Activated T-cell treated with anti-CD3 and anti-CD28 coated beads for 48 hours (primary cell): Measurements from ENCODE around the gene SLC24A4.

Experiments
- DNase-seq: peaks from one replicate; pipeline ENCODE4 v3.0.0-alpha.2; 2020; ENCODE audit warnings: low read depth

Gene SLC24A4, protein sequence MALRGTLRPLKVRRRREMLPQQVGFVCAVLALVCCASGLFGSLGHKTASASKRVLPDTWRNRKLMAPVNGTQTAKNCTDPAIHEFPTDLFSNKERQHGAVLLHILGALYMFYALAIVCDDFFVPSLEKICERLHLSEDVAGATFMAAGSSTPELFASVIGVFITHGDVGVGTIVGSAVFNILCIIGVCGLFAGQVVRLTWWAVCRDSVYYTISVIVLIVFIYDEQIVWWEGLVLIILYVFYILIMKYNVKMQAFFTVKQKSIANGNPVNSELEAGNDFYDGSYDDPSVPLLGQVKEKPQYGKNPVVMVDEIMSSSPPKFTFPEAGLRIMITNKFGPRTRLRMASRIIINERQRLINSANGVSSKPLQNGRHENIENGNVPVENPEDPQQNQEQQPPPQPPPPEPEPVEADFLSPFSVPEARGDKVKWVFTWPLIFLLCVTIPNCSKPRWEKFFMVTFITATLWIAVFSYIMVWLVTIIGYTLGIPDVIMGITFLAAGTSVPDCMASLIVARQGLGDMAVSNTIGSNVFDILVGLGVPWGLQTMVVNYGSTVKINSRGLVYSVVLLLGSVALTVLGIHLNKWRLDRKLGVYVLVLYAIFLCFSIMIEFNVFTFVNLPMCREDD

DNA sequence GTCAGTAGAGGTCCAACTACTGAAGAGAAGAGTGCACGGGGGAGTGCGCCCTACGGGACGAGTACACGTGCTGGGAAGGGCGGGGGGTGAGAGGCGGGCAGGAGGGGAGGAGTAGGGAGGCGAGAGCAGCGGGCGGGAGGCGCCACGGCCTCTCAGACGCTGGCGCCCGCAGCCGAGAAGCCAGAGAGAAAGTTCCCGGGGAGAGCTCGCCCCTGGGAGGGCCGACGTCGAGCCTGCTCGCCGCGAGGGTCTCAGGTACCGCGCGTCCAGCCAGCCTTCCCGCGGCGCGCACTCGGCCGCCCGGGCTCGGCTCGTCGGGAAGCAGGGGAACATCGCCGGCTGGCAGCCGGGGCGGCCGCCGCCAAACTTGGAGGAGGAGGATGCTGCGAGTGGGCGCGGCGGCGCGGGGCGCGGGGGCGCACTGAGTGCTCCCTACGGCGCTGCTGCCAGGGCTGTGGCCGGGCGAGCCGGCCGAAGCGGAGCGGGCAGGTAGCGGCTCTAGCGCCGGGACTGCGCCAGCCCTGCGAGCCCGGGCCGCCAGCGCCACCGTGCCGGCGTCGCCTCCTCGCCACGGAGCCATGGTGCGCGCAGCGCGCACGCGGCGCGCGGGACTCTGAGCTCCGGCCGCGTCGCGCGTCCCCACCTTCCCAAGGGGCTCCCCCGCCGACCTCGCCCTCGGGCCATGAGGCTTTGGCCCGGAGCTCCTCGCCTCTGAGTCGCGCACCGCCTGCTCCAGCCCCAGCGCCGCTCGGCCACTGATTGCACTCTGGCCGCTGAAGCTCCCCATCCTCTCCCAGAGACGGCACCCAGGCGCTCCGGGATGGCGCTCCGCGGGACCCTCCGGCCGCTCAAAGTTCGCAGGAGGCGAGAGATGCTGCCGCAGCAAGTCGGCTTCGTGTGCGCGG is at the start of gene SLC24A4:
Gene SLC24A4, plus strand, starts transcription at position 155 of the 905 bp plus-strand sequence. Its CDS starts 666 bp downstream, at position 821.
- DNase-seq: peak; percentile 8

DNA sequence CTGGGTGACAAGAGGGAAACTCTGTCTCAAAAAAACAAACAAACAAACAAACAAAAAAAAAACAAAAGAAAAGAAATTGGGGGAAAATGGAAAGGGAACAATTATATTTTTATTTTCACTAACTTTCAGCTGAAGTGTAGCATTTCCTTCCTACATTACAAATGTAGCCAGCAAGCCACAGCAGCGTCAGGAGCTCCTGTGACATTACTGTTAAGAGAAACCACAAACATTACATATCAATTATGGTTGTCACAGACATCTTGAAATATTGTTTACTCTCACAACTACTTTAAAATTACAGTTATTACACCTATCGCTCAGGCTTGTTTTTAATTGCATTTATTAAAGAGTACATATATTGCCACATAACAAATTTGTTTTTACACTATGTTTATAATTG is 49.8 kb upstream of the SLC24A4 start:
- no peak for DNase-seq

DNA sequence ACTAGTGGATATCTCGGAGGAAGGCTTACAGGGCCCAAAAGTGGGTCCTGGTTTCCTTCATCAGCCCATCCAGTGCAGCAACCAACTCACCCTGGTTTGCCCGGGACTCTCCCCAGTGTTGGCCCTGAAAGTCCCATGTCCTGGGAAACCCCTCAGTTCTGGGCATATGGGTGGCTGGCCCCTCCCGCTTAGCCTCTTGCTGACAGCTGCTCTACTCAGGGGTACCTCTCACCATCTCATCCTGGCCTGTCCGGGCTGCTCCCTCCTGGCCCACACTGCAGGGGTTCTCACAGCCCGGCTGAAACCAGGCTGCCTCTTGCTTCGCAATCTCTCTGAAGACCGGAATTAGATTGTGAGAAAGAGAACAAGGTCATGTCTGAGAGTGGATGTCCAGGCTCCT is 48.9 kb upstream of the SLC24A4 start:
- no peak for DNase-seq

DNA sequence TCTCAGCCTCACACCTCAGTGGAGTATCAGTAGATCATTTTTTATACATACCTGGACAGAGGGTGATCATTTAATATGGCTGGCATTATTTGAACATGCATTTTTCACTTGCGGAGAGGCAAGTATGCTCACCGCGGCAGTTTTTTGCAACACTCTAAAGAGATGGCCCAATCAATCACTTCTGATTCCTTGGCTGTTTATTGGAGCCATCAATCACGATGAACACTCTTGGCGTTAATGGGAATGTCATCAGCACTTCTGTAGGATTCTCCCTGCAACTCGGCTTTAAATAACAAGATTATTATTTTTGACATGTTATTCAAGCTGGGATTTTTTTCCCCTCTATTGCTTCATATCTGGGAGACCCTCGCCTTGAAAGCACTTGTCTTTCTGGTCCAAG is 46.9 kb upstream of the SLC24A4 start:
- no peak for DNase-seq

DNA sequence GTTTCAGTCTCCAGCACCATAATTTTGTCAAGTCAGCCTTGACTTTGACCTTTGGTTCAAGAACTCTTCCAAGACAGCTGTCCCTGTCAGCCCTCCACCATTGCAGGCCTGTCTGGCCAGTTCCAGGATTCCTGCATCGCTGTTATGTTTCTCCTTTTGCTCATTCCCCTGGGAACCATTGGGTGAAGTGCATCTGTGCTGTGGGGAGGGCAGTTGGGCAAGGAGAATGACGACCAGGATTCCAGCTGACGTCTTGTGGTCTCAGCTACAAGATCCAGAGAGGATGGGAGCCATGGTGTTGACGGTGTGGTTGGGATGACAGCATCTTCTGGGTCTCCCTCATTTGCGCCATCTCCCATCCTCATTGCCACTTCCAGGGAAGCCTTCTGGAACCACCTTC is 45.9 kb upstream of the SLC24A4 start:
- no peak for DNase-seq

DNA sequence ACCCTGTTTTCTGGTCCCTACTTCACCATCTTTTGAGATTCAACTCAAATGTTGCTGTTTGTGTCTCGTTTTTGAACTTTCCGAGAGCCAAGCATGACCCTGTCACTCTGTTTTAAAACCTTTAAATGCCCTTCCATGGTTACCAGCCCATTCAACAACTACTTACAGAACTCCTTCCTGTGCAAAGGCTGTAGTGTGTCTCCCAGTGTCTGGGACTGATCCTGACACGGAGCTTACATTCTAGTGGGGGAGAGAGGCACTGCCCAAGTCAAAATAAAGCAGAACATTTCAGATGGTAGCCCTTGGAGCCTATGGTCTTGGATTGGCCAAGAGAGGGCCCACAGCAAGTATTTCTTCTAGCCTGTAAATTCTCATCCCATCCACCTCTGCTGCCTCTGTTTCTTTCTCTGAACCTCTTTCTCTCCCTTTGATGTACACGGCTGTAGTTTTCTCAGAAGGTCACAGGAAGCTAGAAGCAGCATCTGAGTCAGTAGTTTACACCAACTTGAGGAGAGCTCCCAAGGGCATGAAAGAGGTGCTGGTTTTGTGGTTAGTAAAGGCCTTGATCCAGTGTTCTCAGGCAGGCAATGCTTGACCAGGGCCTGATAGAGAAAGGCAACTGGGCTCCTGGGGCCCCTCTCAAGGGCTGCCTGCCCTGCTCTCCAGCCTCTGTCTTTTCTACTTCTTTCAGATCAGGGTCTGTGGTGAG is 42.3 kb upstream of the SLC24A4 start:
- no peak for DNase-seq

DNA sequence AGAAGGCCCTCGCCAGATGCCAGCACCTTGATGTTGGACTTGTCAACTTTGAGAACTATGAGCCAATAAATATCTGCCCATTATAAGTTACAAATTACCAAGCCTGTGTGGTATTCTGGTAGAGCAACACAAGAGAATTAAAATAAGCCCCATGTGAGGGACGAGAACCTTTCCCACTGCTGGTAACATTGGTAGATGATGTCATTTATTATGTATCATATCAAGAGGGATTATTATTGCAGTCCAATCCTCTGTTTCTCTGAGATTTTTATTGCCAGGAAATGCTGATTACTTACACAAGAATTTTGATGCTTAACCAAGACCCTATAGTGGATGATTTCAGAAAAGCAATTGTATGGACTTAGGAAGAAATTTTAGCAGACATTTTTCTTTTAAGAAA is 40.3 kb upstream of the SLC24A4 start:
- DNase-seq: no peak

DNA sequence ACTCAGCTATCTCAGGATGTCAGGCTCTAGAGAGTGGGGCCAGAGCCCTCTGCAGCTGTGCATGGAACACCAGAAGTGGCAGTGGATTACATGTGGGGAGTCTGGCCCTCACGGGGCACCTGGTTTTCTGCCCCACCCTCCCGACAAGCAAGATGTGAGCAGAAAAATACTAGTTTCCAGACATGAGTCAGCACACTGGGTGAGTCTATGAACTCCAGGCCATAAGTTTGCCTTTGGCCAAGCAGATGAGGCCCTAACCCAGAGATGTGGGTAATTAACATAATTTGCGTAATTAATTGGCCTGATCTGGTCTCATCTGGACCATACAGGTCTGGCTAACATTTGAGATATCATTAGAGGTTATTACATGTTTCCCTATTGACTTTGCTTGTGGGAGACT is 37.7 kb upstream of the SLC24A4 start:
- no peak for DNase-seq

DNA sequence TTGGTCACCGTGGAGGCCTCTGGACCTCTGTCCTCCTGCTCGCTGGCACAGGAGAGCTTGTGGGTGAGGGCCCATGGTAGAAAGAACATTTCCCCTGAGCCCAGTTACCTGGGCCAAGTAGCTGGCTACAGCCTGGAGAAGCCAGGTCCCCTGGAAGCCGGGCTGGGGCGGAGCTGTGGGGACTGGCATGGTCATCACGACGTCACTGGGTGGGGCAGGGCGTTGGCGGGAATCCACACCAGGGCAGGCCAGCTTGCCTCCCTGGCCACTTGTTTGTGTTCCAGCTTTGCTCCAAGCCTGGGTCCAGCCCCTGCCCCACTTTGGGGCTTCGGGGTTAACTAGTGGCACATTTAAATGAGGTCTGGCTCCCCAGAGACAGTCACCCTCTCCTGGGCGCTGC is 35.0 kb upstream of the SLC24A4 start:
- no peak for DNase-seq

DNA sequence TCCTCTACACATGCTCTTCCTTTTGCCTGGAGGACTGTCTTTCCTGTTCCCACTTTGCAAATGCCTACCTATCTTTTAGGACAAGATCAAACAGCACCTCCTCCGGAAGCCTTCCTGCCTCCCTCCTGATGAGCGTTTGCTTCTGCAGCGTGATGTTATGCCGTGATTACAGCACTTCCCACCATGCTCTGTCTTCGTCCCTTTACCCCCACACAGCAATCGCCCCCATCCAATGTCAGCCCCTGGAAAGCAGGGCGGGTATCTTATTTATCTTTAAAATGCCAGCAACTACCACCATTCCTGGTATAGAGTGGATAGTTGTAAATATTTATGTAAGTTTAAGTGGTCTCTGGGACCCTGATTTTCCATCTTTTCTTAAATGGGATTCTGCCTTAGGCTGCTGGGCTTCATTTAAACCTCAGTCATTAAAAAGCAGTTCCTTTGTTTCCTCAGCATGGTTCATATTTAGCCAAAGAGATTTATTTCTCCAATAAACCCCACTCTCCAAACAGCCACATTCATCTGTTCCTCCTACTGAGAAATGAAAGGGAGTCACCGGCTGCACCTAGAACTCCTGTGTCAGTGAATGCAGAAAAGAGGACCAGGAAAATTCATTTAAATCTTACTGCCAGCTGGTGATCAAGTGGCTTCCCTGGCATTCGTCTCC is 33.8 kb upstream of the SLC24A4 start:
- DNase-seq: no peak

DNA sequence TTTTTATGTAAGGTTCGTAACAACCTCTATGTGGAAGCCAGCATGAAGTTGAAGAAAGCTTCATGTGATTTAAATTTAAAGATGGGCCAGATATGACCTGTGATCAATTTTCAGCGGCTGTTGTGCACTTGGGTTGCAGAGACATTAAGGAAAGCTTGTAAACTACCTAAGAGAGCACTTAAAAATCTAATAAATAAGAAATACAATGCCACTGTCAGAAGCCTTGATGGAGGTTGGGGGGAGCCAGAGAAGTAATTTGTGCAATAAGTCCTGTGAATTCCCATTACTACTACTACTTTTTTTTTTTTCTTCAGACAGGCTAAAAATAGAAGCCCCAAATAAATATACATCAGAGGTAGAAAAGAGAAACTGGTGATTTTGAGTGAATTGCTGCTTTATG is 30.3 kb upstream of the SLC24A4 start:
- DNase-seq: no peak

DNA sequence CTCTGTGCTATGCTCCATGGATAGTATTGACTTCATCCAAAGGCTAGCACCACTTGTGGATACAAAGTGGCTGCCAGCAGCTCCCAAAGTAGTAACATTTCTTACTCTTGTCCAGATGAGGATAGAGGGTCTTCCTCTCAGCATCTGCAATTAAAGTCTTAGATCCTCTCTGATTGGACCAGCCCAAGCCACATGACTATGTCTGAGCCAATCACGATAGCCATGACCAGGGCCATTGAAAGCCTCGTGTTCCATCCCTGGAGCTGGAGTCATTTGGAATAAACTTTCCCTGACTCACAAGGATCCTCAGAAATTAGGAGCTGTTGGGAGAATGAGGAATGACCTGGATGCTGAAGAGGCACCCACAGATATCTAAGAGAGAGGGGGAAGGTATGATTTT is 28.5 kb upstream of the SLC24A4 start:
- no peak for DNase-seq

DNA sequence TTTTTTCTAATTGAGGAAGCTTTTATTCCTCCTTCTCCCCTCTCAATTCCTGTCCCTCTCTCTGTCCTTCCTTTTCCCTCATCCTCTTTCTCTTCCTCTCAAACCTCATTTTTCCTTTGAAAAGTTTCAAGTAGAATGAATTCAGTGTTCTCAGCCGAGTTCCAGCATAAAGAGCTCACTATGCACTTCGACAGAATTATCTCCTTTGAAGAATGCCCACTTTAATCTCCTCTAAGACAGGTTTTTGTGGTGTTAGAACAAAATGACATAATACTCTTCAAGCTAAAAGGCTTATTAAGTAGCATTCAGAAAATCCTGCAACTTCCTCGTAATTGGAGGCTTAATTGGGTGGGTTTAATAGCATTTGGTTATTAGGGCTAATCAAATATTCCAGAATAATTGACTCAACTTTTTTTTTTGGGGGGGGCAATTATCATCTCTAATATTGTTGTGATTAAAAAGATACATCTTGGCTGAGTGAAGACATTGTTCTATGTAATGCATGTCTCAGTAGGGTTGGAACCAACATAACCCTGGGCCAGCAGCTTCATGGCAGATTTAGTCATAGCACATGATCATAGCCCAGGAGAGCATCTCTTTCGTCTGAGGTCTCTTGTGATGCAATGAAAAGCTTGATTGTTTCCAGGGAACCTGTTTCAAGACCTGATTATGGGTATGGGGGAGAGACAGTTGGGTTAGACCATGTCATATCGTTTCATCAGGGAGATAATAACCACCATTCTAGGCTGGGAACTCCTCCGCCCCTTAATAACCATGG is 25.0 kb upstream of the SLC24A4 start:
- DNase-seq: no peak

DNA sequence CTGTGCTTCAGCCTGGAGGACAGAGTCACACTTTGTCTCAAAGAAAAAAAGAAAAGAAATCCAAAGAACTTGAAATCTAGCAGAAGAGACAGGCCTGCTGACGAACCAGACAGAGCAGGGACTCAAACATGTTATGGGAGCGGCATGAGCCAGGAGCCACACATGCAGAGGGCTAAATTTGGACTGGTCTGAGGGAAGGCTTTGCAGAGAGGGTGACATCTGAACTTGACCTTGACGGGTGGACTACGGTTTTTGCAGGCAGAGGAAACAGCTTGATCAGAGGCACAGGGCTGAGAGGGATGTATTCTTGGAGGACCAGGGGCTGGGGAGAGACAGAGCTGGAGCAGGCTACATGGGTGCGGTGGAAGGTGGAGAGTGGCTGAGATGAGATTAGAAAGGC is 20.5 kb upstream of the SLC24A4 start:
- no peak for DNase-seq

DNA sequence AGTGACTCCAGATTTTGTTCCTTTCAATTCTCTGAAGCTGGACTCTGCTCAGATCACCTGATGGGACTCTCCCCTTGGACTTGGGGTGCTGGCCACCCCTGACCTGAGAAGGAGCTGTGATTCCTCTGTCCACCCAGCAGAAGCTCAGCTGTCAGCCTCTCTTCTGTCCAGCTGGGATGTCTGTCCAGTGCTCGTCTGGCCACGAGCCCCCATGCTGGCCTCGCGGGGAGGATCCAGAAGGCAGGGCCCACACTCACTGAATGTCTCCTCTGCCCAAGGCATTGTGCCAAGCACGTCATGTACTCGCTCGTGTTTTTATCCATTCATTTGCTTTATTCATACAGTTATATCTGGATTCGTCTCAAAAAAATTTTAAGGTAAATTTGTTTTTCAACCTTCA is 14.2 kb upstream of the SLC24A4 start:
- DNase-seq: no peak

DNA sequence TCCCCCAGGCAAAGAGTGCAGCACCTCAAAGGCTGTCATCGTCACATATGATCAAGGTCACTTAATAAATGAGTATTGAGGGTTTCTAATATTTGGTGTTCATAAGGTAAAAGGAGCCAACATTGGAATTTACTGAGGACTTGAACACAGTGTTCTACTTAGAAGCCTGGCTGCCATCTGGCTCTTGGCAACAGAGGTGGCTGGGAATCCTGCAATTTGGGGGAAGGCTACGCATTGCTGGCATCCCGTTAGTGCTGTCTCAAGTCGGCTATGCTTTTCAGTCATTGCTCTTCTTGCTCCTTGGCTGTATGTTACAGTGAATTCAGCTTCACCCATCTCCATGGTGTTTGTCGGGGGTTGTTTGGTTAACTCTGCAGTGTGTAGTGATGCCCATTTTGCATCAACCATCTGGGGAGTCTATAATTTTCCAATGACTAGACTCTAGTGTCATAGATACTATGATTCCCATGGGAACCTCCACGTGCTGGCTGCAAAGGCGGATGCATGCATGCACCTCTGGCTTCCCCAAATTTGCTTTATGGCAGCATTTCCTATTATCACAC is 12.9 kb upstream of the SLC24A4 start:
- DNase-seq: no peak

DNA sequence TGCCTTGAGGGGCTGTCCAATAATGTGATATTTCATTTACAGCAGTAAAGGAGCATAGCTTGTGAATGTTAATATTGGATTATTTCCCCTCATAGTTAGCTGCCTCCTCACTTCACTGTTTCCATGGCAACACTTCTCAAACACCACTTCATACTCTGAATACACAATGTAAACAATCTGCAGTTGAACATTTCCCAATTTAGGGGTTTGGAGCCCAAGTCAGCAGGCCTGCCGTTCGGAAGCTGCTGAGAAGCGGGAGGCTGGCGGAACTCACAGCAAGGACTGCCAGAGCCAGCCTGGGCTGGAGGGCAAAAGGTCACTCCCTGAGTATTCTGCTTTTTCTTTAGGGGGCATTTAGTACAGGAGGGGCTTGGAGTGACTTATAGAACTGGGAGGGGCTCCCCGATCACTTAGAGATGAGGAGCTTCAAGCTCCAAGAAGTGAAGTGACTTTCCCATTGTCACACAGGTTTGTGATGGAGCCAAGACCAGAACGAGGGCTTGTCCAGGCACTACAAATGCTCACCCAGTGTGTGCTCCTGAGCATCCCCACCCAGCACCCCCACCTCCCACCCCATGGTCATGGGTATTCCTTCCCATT is 12.1 kb upstream of the SLC24A4 start:
- DNase-seq: no peak

DNA sequence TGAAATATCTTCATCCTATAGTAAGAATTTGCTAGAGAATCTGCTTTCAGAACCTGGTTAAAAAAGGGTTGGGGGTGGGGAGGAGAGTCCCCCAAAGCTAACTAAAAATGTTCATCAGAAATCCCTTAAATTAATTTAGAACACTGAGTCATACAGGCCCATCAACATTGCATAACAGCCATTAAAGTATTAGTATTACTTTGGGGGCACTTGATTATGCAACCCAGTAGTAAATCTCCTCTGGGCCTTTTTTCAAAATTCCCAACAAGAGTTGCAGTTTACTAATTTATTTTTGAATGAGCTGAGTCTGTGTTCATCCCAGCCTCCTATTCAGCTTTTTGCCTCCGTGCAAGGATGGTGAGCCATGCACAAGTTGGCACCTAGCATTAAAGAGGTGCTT is 8.8 kb upstream of the SLC24A4 start:
- no peak for DNase-seq

DNA sequence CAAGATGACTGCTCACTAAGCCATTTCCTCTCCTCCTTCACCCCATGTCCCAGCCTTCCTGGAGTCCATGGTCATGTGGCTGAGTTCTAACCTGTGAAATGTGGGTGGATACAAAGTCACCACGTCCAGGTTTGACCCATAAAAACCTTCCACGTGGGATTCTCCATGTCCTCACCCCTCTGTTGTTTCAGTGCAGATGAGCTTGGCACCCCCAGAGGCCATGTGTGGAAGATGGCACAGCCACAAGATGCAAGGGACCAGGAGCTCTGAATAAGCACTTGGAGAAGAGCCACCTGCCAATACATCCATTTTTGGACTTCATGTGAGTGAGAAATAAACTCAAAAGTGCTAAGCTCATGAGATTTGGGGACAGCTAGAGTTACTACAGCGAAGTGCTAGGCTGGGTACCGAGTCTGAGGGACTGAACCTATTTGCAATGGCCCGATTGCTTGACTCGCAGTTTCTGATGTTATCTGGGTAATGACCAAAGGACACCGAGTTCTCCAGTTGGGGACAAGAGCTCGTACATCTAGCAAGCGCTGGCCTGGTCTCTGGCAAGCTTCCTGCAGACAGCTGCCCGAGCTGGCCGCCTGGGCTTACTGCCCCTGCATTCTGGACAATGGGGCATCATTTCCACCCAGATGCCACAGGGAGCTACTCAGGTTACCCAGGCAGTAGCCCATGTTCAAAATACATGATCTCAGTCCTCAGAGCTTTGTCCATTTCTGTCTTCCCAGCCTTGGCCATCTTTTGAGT is 7.7 kb upstream of the SLC24A4 start:
- DNase-seq: no peak
